Activated CD4-positive, alpha-beta T cell treated with anti-CD3 and anti-CD28 coated beads for 1 hour (primary cell): ENCODE measurements around the gene CHAT.

ENCODE experiments used
- DNase-seq: peaks from one replicate; pipeline ENCODE4 v3.0.0-alpha.2; 2020

The CHAT gene

DNA sequence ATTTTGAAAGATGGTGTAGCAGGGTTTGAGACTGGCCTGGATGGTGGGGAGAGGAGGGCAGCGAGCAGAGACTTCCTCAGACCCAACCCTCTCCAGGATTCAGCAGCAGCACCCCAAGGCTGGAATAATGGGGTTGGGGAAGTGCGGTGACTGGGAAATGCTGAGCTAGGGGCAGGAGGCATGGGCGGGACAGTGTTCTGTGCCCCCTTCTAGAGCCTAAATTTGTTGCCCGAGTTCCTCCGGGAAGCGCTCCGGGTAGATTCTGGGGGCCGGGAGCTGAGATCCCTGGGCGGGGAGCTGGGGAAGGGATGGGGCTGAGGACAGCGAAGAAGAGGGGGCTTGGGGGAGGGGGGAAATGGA lies at the start of gene CHAT:
CHAT (plus strand) TSS at position 156 of the 360 bp plus-strand sequence; CDS start at position 309, 153 bp downstream.
- no peak for DNase-seq

DNA sequence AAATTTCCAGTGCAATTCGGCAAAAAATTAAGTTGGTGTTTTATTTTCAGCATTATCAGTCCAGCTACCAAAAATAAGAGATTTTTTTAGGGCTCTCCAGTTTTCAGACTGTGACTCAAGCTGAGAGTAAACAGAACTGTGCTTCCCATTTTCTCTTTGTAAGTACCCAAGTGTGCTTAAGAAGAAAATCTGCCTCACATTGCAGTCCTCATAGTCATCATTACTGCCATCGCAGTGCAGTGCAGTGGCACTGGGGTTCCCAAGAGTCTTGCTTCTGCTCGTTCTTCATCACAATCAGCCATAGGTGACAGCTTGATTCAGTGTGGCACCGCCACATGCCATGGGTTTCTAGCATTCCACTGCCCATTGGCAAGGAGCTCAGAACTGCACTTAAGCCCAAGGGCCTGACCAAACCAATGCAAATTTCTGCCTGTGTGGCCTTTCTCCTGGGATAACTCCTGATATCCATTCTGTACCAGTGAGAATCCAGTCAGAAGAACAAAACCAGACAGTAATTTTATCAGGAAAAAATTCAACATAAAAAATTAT lies 49.3 kb upstream of the CHAT start:
- no peak for DNase-seq

DNA sequence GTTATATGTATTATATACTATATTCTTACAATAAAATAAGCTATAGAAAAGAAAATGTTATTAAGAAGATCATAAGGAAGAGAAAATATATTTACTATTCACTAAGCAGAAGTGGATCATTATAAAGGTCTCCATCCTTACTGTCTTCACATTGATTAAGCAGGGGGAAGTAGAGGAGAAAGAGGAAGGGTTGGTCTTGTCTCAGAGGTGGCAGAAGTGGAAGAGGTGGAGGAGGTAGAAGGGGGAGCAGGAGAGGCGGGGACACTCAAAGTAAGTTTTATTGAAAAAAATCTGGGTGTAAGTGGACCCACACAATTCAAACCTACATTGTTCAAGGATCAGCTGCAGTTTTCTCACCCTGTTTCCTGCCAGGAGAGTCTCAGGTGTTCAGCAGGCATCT lies 46.0 kb upstream of the CHAT start:
- DNase-seq, result no peak

DNA sequence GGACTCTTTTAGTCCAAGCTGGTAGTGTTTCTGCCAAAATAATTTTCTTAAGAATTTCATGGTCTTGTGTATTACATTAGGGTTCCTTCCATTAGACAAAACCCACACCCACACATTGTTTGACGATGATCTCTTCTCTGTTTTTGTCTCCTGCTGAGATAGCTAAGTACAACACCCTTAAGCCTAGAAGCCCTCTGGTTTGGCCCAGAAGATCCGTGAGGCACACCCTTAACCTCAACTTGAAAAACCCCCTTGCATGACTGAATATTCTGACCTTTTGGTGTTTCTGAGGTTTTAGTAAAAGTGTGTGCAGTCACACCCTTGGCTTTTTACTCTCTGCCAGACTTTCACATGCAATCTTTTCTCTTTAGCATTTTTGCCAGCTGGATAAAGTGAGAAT lies 45.6 kb upstream of the CHAT start:
- no peak for DNase-seq

DNA sequence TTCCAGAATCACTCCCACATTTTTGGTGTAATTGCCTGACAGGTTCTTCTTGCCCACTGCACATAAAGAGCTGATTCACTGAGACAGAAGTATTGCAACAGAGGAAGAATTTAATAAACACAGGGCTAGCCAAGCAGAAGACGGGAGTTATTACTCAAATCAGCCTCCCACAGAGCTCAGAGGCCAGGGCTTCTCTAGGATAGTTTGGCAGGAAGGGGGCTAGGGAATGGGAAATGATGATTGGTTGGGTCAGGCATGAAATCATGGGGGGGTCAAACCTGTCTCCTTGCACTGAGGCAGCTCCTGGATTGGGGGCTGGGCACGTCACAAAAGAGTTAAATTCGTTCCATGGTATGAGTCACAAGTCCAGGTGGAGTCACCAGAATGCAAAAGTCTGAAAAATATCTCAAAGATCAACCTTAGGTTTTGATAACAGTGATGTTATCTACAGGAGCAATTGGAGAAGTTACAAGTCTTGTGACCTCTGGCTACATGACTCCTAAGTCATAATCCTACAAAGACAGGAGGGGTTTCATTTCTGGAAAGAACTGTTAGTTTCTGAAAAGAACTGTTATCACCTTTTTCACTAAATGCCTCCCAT lies 44.7 kb upstream of the CHAT start:
- DNase-seq, result no peak

DNA sequence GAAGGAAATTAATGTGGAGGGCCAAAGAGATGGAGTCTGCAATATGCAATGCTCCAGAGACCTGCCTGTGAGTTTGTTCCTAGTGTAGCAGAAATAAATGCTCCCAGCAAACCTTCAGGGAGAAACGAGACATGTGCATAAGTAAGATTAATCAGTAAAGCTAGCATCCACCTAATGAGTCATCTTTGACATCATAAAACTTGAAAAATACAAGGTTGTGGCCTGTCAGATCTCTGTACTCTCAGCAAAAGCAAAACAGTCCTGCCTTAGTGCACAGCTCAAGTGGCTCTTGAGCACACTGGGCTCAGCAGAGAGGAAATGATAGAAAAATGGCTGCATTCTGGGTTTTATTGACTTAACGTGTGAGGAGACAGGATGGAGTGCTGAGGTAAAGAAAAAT lies 42.4 kb upstream of the CHAT start:
- no peak for DNase-seq

DNA sequence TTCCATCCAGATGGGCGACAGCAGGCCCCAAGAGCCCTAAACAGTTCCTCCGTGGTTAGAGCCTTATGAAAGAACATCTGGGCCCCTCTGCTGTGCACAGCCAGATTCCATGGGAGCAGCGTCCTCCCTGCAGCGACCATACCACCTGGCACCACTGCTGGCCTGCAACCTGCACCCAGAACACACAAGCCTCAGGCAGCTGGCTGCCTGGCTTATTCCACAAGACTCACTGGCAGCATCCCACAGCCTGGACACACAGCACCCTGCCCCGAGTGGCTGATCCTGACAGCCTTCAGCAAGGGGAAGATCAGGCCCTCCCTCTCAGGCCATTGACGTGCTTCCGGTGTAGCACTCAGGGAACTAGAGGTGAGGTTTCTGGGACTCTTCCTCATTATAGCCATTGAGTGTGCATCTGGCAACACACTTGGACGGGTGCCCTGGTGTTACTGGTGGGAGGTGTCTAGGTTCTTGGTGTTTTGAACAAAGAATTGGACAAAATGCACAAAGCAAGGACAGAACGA lies 41.2 kb upstream of the CHAT start:
- DNase-seq, result no peak

DNA sequence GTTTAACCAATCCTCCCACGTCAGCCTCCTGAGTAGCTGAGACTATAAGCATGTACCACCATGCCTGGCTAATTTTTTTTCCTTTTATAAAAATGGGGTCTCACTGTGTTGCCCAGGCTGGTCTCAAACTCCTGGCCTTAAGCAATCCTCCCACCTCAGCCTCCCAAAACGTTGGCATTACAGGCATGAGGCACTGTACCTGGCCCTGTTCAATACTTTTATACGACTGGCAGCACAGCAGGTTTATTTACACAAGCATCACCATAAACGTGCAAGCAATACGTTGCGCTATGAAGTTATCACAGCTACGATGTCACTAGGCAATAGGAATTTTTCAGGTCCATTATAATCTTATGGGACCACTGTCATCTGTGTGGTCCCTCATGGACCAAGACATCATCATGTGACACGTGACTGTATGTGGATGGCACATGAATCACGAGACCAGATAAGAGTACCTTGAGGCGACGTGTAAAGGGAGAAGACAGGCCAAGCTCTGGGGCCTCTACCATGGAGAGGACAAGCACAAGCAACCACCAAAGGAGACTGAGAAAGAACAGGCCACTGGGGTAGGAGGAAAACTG lies 38.3 kb upstream of the CHAT start:
- DNase-seq, result no peak

DNA sequence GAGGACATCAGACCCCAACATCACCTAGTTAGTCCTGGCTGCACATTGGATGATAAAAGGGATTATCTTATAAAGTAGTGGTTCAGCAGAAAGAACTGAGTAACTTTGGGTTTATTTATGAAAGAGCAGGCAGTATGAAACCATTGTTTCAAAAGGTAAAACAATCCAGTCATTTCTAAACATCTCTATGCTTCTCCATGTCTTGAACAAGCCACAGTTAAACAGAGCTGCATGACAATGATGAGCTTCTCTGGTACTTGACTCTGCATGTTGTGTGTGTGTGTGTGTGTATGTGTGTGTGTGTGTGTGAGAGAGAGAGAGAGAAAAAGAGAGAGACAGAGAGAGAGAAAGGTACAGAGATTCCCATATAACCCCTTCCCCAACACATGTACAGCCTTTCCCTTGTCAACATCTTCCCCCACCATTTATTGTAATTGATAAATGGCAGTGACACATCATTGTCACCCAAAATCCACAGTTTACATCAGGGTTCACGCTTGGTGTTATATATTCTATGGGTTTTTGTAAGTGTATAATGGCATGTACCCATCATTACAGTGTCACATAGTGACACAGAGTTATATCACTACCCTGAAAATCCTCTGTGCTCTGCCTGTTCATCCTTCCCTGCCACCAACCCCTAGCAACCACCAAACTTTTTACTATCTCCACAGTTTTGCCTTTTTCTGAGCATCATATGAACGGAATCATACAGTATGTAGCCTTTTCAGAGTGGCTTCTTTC lies 36.5 kb upstream of the CHAT start:
- no peak for DNase-seq

DNA sequence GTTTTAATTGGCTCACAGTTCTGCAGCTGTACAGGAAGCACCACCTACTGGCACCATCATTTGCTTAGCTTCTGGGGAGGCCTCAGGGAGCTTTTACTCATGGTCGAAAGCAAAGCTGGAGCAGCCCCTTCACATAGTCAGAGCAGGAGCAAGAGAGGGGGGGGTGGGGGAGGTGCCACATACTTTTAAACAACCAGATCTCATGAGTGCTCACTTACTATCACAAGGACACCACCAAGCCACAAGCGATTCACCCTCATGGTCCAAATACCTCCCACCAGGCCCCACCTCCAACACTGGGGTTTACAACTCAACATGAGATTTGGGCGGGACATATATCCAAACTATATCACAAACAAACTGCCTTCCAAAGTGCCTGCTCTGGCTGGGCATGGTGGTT lies 35.4 kb upstream of the CHAT start:
- DNase-seq, result no peak

DNA sequence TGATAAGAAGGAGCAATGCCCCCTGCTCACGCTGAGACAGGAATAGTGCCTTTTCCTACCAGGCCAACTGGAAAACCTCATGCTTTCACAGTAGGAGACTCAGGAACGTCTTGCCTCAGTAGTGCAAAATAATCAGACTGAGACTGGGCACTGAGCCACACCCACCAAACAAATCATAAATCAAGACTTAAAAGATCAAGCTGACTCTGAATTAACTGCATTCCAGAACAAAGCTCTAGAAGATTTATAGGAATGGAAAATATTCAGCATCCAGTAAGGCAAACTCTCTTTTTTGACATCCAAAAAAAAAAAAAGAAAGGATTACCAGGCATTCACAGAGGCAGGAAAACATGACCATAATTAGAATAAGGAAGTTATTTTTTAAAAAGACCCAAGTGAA lies 34.2 kb upstream of the CHAT start:
- no peak for DNase-seq

DNA sequence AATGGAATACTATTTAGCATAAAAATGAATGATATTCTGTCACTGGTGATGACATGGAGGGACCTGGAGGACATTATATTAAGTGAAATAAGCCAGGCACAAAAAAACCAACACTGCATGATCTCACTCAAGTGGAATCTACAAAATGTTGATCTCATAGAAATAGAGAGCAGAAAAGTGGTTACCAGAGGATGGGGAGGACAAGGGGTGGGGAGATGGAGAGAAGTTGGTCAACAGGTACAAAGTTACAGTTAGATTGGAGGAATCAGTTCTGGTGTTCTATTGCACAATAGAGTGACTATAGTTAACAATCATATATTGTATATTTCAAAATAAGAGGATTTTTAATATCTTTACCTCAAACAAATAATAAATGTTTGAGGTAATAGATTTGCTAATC lies 28.4 kb upstream of the CHAT start:
- no peak for DNase-seq

DNA sequence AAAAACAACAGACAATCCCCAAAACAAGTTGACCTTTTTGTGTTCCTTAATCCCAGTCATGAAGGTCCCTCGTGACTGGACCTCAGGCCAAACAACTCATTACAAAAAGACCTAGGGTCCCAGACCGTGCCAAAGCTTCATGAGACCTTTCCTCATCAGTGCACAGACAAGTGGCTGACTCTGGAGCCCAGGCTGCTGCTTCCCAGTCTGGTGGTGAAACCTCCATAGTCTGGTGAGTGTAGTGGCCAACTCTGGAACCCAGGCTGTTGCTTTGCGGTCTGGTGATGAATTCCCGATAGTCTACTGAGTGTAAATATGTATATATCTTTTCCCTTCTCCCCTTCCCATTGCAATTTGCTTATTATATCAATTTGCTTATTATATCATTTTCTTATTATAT lies 25.9 kb upstream of the CHAT start:
- DNase-seq, result no peak

DNA sequence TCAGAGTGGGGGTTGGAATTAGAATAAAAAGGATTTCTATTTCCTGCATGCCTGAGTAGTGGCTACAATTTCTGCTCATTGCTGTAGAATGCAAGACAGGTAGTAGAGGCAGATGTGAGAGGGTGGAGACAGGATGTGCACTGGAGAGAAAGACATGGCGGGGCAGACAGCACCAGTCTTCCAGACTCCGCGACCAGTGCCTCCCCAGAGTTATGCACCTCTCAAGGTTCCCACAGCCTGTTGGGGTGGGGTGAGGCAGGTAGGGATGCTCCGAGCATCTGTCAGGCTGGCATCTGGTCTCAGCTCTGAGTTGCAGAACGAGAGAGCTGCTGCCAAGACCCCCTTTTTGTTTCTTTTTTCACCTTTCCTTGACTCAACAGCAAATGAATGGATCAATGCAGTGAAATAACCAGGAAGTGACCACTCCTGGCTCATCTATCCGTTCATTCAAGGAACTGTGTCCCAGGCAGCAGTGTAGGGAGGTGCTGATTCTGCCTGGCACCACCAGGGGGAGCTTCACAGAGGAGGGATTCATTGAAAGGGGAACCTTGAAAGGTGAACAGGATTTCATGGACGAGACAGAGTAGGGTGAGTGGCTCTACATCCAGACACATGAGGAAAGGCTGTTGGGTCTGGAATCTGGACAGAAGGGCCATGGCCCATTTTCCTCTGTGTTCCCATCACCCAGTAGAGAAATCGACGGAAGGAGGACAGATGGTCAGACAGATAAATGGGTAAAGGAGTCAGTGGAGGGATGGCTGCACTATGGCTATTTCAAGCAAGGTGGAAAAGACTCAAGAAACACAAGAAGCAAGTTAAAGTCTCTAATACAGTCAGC lies 20.9 kb upstream of the CHAT start:
- DNase-seq, result peak; percentile 19

DNA sequence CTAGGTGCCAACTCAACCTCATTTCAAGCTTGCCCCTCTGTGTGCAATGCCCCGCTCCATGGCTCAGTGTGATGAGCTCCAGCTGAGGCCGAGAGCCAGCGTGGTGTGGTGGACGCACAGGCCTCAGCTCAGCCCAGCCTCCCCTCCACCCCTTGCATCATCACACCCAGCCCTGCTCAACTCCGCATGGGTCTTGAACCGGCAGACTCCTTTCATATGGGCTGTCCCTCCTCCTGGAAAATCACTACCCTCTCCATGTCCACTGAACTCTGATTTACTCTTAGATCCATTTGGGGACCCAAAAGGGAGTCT lies 20.3 kb upstream of the CHAT start:
- DNase-seq, result no peak

DNA sequence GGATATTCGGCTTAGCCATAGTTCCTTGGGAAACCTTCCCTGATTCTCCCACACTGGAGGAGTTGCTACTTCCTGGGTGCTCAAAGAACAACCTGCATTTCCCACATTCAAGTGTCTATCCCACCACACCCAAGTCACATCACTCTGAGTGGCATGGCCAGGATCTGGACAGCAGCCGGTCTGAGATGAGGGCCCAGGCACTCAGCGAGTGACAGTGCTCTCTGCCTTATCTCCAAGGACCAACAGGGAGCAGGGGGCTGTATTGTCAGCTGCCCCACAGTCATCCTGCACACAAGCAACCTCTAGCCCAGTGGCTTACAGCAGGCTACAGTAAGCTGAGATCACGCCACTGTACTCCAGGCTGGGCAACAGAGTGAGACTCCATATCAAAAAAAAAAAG lies 19.8 kb upstream of the CHAT start:
- DNase-seq, result no peak

DNA sequence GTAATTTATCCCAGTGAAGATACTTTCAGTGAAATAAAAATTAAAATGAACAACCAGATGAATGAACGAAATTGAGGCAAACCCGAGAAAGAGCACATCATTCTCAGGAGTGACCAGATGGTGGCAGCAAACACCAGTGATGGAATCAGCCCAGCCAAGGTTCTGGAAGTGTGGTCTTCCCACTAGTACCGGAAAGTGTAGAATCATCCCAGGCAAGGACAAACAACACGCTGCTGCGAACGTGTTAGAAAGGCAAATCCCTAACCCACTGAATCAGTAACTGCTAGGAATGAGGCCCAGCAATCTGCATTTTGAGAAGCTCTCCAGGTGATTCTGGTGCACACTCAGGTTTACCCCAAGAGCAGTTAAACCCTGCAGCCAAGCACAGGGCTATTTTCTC lies 19.2 kb upstream of the CHAT start:
- no peak for DNase-seq

DNA sequence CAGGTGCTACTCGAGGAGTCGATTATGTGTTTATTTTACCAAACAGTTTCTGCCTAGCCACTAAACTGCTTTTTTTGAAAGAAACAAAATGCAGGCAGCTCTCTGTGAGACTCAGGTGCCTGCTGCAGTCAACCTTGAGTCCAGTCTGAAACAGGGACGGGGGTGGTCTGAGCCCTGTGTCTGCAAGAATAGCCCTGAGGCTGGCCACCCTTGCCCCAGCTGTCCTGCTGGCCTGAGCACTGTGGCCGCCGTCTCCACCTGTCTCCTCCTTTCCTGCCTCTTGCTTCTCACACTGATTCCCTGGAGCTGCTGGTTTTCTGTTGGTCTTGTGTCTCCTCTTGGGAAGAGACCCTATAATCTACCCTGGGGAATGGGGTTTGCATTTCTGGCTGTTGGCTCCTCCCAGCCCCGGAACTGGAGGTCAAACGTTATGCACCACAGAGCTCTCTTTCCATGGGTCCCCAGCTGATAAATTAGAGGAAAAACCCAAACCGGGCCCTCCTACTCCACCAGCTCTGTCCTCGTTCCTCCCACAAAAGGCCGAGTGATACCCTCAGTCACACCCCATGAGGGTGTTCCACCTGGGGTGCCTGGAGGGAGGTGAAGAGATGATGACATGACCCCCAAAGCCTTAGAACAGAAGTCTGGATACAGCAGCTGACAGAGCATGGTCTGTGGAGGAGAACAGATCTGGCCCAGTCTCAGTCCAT lies 18.7 kb upstream of the CHAT start:
- DNase-seq, result no peak

DNA sequence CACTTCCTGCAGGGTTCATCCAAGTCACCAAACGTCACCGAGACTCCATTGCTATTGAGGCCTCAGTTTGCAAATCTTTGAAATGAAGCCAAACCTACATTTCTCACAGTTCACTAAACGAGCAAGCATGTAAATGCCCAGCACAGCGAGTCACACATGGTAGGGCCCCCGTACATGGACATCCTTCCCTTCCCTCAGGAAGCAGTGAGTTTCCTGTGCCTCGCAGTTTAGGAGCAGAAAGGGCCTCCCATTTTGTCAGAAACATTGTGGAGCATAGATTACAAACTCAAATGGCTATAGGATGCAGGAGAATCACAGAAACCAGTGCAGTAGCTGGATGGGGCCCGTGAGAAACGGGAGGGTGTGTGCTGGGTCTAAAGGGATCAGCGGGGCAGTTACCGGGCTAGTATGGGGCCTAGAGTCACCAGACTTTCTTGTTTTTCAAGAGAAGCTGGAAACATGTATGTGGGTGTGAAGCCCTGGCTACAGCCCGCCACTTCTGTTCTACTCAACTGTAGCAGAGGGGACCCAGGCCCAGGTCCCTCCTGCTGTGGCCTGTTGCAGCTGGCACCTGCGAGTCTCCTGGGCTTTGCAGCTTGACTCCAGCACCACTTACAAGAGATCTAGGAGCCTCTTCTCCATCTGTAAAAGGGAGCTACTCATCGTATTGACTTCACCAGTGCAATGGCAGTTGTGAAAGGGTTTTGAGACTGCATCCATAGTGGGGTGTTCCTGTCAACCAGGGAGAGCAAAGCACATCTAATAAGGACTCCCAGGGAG lies 17.9 kb upstream of the CHAT start:
- DNase-seq, result no peak

DNA sequence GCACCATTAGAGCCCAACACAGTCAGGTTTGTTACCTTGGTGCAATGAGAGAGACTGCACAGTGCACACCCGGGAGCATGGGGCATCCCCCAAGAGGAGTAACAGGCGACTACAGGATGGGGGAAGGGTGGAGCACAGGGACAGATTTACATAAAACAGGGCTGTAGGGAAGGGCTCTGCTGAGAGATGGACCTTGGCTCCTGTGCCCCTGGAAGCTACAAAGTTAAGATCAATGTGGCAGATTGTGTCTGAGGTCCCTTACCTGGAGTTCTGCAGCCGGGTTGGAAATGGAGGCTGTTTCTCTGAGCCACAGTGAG lies 17.4 kb upstream of the CHAT start:
- no peak for DNase-seq

DNA sequence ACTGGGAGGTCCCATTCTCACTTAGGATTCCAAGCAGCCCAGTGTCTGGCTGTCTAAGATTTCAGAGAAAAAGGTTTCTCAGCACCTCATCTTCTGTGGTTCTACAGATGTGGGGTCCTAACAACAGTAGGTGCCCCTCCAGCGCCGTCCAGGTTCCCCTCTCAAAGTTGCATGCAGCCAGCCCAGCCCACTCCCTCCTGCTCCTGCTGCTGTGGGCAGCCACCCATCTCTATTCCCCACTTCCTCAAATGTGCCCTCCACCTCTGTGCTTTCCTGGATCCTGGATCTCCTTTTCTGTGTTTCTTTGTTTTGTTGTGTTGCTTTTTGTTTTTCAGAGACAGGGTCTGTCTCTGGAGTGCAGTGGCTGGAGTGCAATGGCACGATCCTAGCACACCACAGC lies 17.0 kb upstream of the CHAT start:
- no peak for DNase-seq
